Measurements from ENCODE around the gene SLC12A2.

DNA sequence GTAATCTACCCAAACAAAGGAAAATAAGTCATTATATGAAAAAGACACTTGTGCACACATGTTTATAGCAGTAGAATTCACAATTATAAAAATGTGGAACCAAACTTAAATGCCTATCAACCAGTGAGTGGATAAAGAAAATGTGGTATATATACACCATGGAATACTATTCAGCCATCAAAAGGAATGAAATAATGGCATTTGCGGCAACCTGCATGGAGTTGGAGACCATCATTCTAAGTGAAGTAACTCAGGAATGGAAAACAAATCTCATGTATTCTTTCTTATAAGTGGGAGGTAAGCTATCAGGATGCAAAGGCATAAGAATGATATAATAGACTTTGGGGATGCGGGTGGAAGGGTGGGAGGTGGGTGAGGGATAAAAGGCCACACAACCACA, 34.6 kb downstream of the SLC12A2 start:
- no peak for TF ChIP-seq EZH2 (IDR thresholded peaks at IDR 0.05)
- TF ChIP-seq SRF (IDR thresholded peaks at IDR 0.05; ENCODE audit: low read depth) = no peak

Data from HCT116 (cell line).